IMR-90 (cell line): ENCODE results near the gene ARHGEF26. TPM values are rescaled to one million over a fixed set of nuclear protein-coding genes. Genes with fewer than 3 reads are reported as not detected.

ENCODE experiments used
- ATAC-seq: fragments of 200-7000 bp; cut with Tn5 transposase; 2 replicates; pipeline ENCODE4 v1.9.1; 2020; ENCODE audit warnings: low read depth, mild to moderate bottlenecking, moderate library complexity
- BruUV-seq: library from RNA; stranded (reverse); fragments of 400-500 nt; replicated peaks from 2 replicates; lab custom pipeline; 2021; lab: Mats Ljungman, UMichigan
- CTCF ChIA-PET: fragments of 300-600 bp; formaldehyde crosslinking; extraction: SDS; loops from one replicate; lab custom pipeline; 2021; ENCODE audit warnings: antibody characterized with exemption; lab: Yijun Ruan, JAX
- POLR2A ChIA-PET: fragments of 300-600 bp; sonication (Branson Sonifier 250); formaldehyde crosslinking; loops from one replicate; lab custom pipeline; 2022; ENCODE audit warnings: antibody characterized with exemption; ENCODE audit not compliant: unreplicated experiment; lab: Charles Lee
- DNase-seq: peaks from one replicate; pipeline ENCODE4 v3.0.0; 2013
- H2AFZ ChIP-seq: replicated peaks from 2 replicates; pipeline ENCODE3; 2013; ENCODE audit warnings: low read length, mild to moderate bottlenecking; ENCODE audit not compliant: poor library complexity
- H2AK5ac ChIP-seq: 2 replicates; pipeline ENCODE4 v1.6.1; 2013; ENCODE audit warnings: low read depth, low read length, inconsistent platforms
- H2AK9ac ChIP-seq: replicated peaks from 2 replicates; pipeline ENCODE3; 2013; ENCODE audit warnings: mild to moderate bottlenecking, low read depth, low read length, moderate library complexity; ENCODE audit not compliant: poor library complexity
- H2BK120ac ChIP-seq: 2 replicates; pipeline ENCODE4 v1.6.1; 2013; ENCODE audit warnings: low read depth, low read length, inconsistent platforms
- H2BK15ac ChIP-seq: 3 replicates; pipeline ENCODE4 v1.6.1; 2013; ENCODE audit warnings: low read depth, low read length, inconsistent platforms
- H2BK20ac ChIP-seq: 2 replicates; pipeline ENCODE4 v1.6.1; 2013; ENCODE audit warnings: low read depth, mild to moderate bottlenecking, inconsistent platforms, low read length, moderate library complexity
- H2BK5ac ChIP-seq: 2 replicates; pipeline ENCODE4 v1.6.1; 2013; ENCODE audit warnings: mild to moderate bottlenecking, low read depth, low read length, inconsistent platforms; ENCODE audit not compliant: poor library complexity, severe bottlenecking
- H3K14ac ChIP-seq: replicated peaks from 2 replicates; pipeline ENCODE4 v1.6.1; 2013; ENCODE audit warnings: low read depth, low read length, inconsistent platforms
- H3K18ac ChIP-seq: 2 replicates; pipeline ENCODE4 v1.6.1; 2013; ENCODE audit warnings: low read depth, low read length, control low read depth
- H3K23ac ChIP-seq: 2 replicates; pipeline ENCODE4 v1.6.1; 2013; ENCODE audit warnings: low read depth, low read length, inconsistent platforms
- H3K27ac ChIP-seq: 2 replicates; pipeline ENCODE4 v1.5.1; 2013; ENCODE audit warnings: mild to moderate bottlenecking, control low read depth, low read length; ENCODE audit not compliant: insufficient read depth
- H3K27me3 ChIP-seq: 2 replicates; pipeline ENCODE4 v1.6.1; 2013; ENCODE audit warnings: low read length; ENCODE audit not compliant: control insufficient read depth, insufficient read depth
- H3K36me3 ChIP-seq: 2 replicates; pipeline ENCODE4 v1.6.1; 2013; ENCODE audit warnings: low read length, mixed read lengths; ENCODE audit not compliant: control insufficient read depth, insufficient read depth
- H3K4ac ChIP-seq: 2 replicates; pipeline ENCODE4 v1.6.1; 2013; ENCODE audit warnings: low read depth, low read length, inconsistent platforms
- H3K4me1 ChIP-seq: 2 replicates; pipeline ENCODE4 v1.6.1; 2013; ENCODE audit warnings: low read length, mixed read lengths; ENCODE audit not compliant: control insufficient read depth, insufficient read depth
- H3K4me2 ChIP-seq: 2 replicates; pipeline ENCODE4 v1.6.1; 2013; ENCODE audit warnings: low read depth, mild to moderate bottlenecking, control low read depth, low read length, moderate library complexity
- H3K4me3 ChIP-seq: 2 replicates; pipeline ENCODE4 v1.5.1; 2013; ENCODE audit warnings: low read depth, mild to moderate bottlenecking, control low read depth, low read length, moderate library complexity; ENCODE audit not compliant: insufficient read depth
- H3K56ac ChIP-seq: 2 replicates; pipeline ENCODE4 v1.6.1; 2013; ENCODE audit warnings: low read length, inconsistent platforms; ENCODE audit not compliant: insufficient read depth; ENCODE audit errors: extremely low read depth
- H3K79me1 ChIP-seq, 2 experiments: 2 replicates each; pipeline ENCODE4 v1.6.1; 2013; ENCODE audit warnings: low read length in 2 of 2, inconsistent platforms in 1 of 2, low read depth in 1 of 2
- H3K9ac ChIP-seq: 2 replicates; pipeline ENCODE4 v1.6.1; 2013; ENCODE audit warnings: low read depth, low read length, control low read depth
- H3K9me1 ChIP-seq: 2 replicates; pipeline ENCODE4 v1.6.1; 2013; ENCODE audit warnings: low read length, inconsistent platforms; ENCODE audit not compliant: insufficient read depth
- H3K9me3 ChIP-seq: 2 replicates; pipeline ENCODE4 v1.6.1; 2013; ENCODE audit warnings: low read length; ENCODE audit not compliant: control insufficient read depth, insufficient read depth
- H4K20me1 ChIP-seq: 2 replicates; pipeline ENCODE4 v1.6.1; 2013; ENCODE audit warnings: low read length, inconsistent platforms; ENCODE audit not compliant: insufficient read depth
- H4K5ac ChIP-seq: 2 replicates; pipeline ENCODE4 v1.6.1; 2013; ENCODE audit warnings: mild to moderate bottlenecking, low read depth, low read length, control low read depth
- H4K8ac ChIP-seq, 2 experiments: 2 replicates each; pipeline ENCODE4 v1.6.1; 2013; ENCODE audit warnings: low read depth in 2 of 2, low read length in 2 of 2, control low read depth in 1 of 2, inconsistent platforms in 1 of 2
- H4K91ac ChIP-seq: 2 replicates; pipeline ENCODE4 v1.6.1; 2013; ENCODE audit warnings: low read depth, low read length, inconsistent platforms; ENCODE audit not compliant: insufficient read depth
- ELK1 ChIP-seq: fragments of 150-350 bp; IDR thresholded peaks from 2 replicates; pipeline ENCODE4 v1.6.1; 2016; ENCODE audit warnings: low read depth, mild to moderate bottlenecking, low read length, moderate library complexity, borderline replicate concordance
- NFE2L2 ChIP-seq: fragments of 150-350 bp; IDR thresholded peaks from 2 replicates; pipeline ENCODE4 v1.6.1; 2016; ENCODE audit warnings: low read depth, mild to moderate bottlenecking, low read length
- POLR2A ChIP-seq: IDR thresholded peaks from 2 replicates; pipeline ENCODE4 v1.6.1; 2012; ENCODE audit warnings: mild to moderate bottlenecking, low read depth, low read length
- WGBS, 2 experiments: methylation state at CpG; one replicate each; pipeline versions ENCODE4 v1.1.5 to v1.1.7; 2013; ENCODE audit warnings: missing lambda C conversion rate in 2 of 2; ENCODE audit not compliant: insufficient read length in 1 of 2; ENCODE audit errors: extremely low coverage in 2 of 2; 5-methylcytosine and 5-hydroxymethylcytosine counted together
- dilution Hi-C: fragments of 300-500 bp; cut with HindIII; formaldehyde crosslinking; loops from one replicate; pipeline ENCODE4 v1.14.3; 2018; ENCODE audit warnings: low sequenced_read_pairs; ENCODE audit not compliant: unreplicated experiment
- in situ Hi-C: fragments of 300-500 bp; cut with MboI; formaldehyde crosslinking; loops from 3 replicates; pipeline ENCODE4 v1.14.3; 2019; ENCODE audit warnings: low sequenced_read_pairs, inconsistent platforms, mixed read lengths
- intact Hi-C: fragments of 100-400 bp; cut with micrococcal nuclease; formaldehyde crosslinking; loops from 2 replicates; pipeline ENCODE4 v1.10.0; 2022
- polyA plus RNA-seq, 3 experiments: library from polyadenylated mRNA; depleted of rRNA; stranded (reverse); fragments of >200 nt; gene quantifications; 2 replicates each; pipeline ENCODE4 v1.2.3, GENCODE V29; 2012; ENCODE audit warnings: low replicate concordance in 1 of 3
- total RNA-seq: library from RNA; depleted of rRNA; stranded (reverse); fragments of >200 nt; gene quantifications from 2 replicates; pipeline ENCODE4 v1.2.3, GENCODE V29; 2012

The ARHGEF26 gene
- total and polyA plus RNA-seq, 2 of the 4 experiments (the other 2 are of a cell fraction): 2.0 to 2.3 TPM

- no peak overlapping the region for H4K91ac ChIP-seq
- ATAC-seq (no peak), DNase-seq (no peak)
- 100% methylated on average over 2 of the region's 6 CpGs; no CpG with 5 or more reads in 1 of the 2 experiments for WGBS, 2 experiments
- H4K5ac ChIP-seq: no peak overlapping the region
- no peak overlapping the region for H3K56ac ChIP-seq
- BruUV-seq: no TSS peak
- H3K4ac ChIP-seq: no peak overlapping the region
- ChIA-PET CTCF (interaction anchor here (0.6 kb wide), 1 partner anchor 1296 kb away, joined by 3 read pairs; no protein-coding TSS in a partner anchor), POLR2A (no interaction called here)
- H2BK20ac ChIP-seq: no peak overlapping the region
- H3K4me2 ChIP-seq: no peak overlapping the region
- H3K27ac ChIP-seq: no peak overlapping the region
- H3K79me1 ChIP-seq: no peaks in the 10 kb centered on the region
- no peaks in the 10 kb centered on the region for H3K9me1 ChIP-seq
- H3K4me3 ChIP-seq: no peak overlapping the region
- H2AK9ac ChIP-seq: no peak overlapping the region
- no peak overlapping the region for H4K8ac ChIP-seq
- TF ChIP-seq NFE2L2 (no peak), POLR2A (no peak), ELK1 (no peak)
- H4K20me1 ChIP-seq: no peaks in the 10 kb centered on the region
- dilution Hi-C loops (no loop called here), in situ Hi-C loops (no loop called here), intact Hi-C loops (no loop called here)
- H3K9ac ChIP-seq: no peak overlapping the region
- no peak overlapping the region for H2BK5ac ChIP-seq
- H2AK5ac ChIP-seq: no peak overlapping the region
- no peaks in the 10 kb centered on the region for H3K4me1 ChIP-seq
- H3K18ac ChIP-seq: no peak overlapping the region
- H3K9me3 ChIP-seq: no peaks in the 10 kb centered on the region
- no peak overlapping the region for H2BK15ac ChIP-seq
- H3K36me3 ChIP-seq: no peaks in the 10 kb centered on the region
- no peaks in the 10 kb centered on the region for H3K27me3 ChIP-seq
- H3K14ac ChIP-seq: no peak overlapping the region
- no peak overlapping the region for H3K23ac ChIP-seq
- no peak overlapping the region for H2AFZ ChIP-seq
- H2BK120ac ChIP-seq: no peak overlapping the region
Measured at GRCh38 chr3:154100556-154100955, 20.6 kb upstream of the ARHGEF26 start.
